ENCODE data around the gene PABPN1. TPM values are rescaled to one million over a fixed set of nuclear protein-coding genes. Genes with fewer than 3 reads are reported as not detected.

Gene PABPN1
- total and polyA plus RNA-seq, 2 experiments from 2014 or later, result 194 to 534 TPM

GRCh38 chr14:23372509-23372908 is 51.3 kb downstream of the PABPN1 start, which contains the start of gene IL25:
TSS of gene IL25 (plus strand) at chr14:23372809.
- H3K27ac ChIP-seq, result no peak within 1 kb of the TSS
- TF ChIP-seq CTCF (IDR thresholded peaks at IDR 0.05; ENCODE audit: low read depth, low read length), result no peak
- H3K9me3 ChIP-seq (ENCODE audit: low read depth), result no peaks in the 10 kb centered on the region
- H3K4me1 ChIP-seq (ENCODE audit: low read depth), result no peaks in the 10 kb centered on the region
- no peak within 1 kb of the TSS for H3K4me3 ChIP-seq
- H3K27me3 ChIP-seq, result no peaks in the 10 kb centered on the region
- DNase-seq (ENCODE audit: low read depth in 1 of 2, low spot score in 1 of 2), result no peak
- H3K36me3 ChIP-seq, result no peaks in the 10 kb centered on the region

- Histone ChIP-seq H3K9me3 (ENCODE audit: low read depth) (no peaks in the 10 kb centered on the region), H3K27ac (no peak overlapping the region), H3K4me3 (no peak overlapping the region), H3K36me3 (no peaks in the 10 kb centered on the region), H3K4me1 (ENCODE audit: low read depth) (no peaks in the 10 kb centered on the region), H3K27me3 (no peaks in the 10 kb centered on the region)
- no peak for DNase-seq (ENCODE audit: low read depth in 1 of 2, low spot score in 1 of 2)
- TF ChIP-seq CTCF (IDR thresholded peaks at IDR 0.05; ENCODE audit: low read depth, low read length), result no peak
Measured at GRCh38 chr14:23373041-23373440, 51.8 kb downstream of the PABPN1 start.

Other genes with a start within 250 kb of the PABPN1 start
- 95.1 and 151 TPM in 2 replicates for gene ACIN1, start 226.3 kb upstream of the PABPN1 start, total RNA-seq
- 41.0 and 45.5 TPM in 2 replicates for gene ACIN1, start 226.3 kb upstream of the PABPN1 start, polyA plus RNA-seq
- 22.2 and 57.0 TPM in 2 replicates for gene C14orf119, start 226.0 kb upstream of the PABPN1 start, total RNA-seq
- 105 and 120 TPM in 2 replicates for gene C14orf119, start 226.0 kb upstream of the PABPN1 start, polyA plus RNA-seq
- 0.15 TPM in 1 of 2 replicates, not detected in the other for gene CIROP, start 216.5 kb upstream of the PABPN1 start, total RNA-seq
- gene CIROP, start 216.5 kb upstream of the PABPN1 start, polyA plus RNA-seq, result not detected in 2 replicates
- not detected in 2 replicates for gene CEBPE, start 202.2 kb upstream of the PABPN1 start, total RNA-seq
- not detected in 2 replicates for gene CEBPE, start 202.2 kb upstream of the PABPN1 start, polyA plus RNA-seq
- 9.2 and 14.1 TPM in 2 replicates for gene SLC7A8, start 137.8 kb upstream of the PABPN1 start, total RNA-seq
- gene SLC7A8, start 137.8 kb upstream of the PABPN1 start, polyA plus RNA-seq, result 12.6 and 14.0 TPM in 2 replicates
- not detected in 2 replicates for gene RNF212B, start 83.5 kb upstream of the PABPN1 start, total RNA-seq
- 0.72 TPM in 1 of 2 replicates, not detected in the other for gene RNF212B, start 83.5 kb upstream of the PABPN1 start, polyA plus RNA-seq
- 12.3 and 13.6 TPM in 2 replicates for gene HOMEZ, start 35.3 kb upstream of the PABPN1 start, total RNA-seq
- 20.8 and 26.5 TPM in 2 replicates for gene HOMEZ, start 35.3 kb upstream of the PABPN1 start, polyA plus RNA-seq
- 15.5 and 16.9 TPM in 2 replicates for gene PPP1R3E, start 18.6 kb upstream of the PABPN1 start, total RNA-seq
- 14.2 and 17.9 TPM in 2 replicates for gene PPP1R3E, start 18.6 kb upstream of the PABPN1 start, polyA plus RNA-seq
- 28.6 and 40.7 TPM in 2 replicates for gene BCL2L2, start 14.6 kb upstream of the PABPN1 start, total RNA-seq
- 5.8 and 7.4 TPM in 2 replicates for gene BCL2L2, start 14.6 kb upstream of the PABPN1 start, polyA plus RNA-seq
- gene SLC22A17, start 31.4 kb downstream of the PABPN1 start, total RNA-seq, result 66.6 and 74.0 TPM in 2 replicates
- gene SLC22A17, start 31.4 kb downstream of the PABPN1 start, polyA plus RNA-seq, result 43.8 and 55.1 TPM in 2 replicates
- gene EFS, start 43.7 kb downstream of the PABPN1 start, total RNA-seq, result 20.5 and 36.6 TPM in 2 replicates
- gene EFS, start 43.7 kb downstream of the PABPN1 start, polyA plus RNA-seq, result 16.7 and 22.2 TPM in 2 replicates
- not detected in 2 replicates for gene IL25, start 51.4 kb downstream of the PABPN1 start, total RNA-seq
- 3.2 and 7.9 TPM in 2 replicates for gene IL25, start 51.4 kb downstream of the PABPN1 start, polyA plus RNA-seq
- 0.21 and 0.49 TPM in 2 replicates for gene CMTM5, start 55.6 kb downstream of the PABPN1 start, total RNA-seq
- gene CMTM5, start 55.6 kb downstream of the PABPN1 start, polyA plus RNA-seq, result 25.2 and 31.4 TPM in 2 replicates
- 4,520 and 8,484 TPM in 2 replicates for gene MYH6, start 86.8 kb downstream of the PABPN1 start, total RNA-seq
- gene MYH6, start 86.8 kb downstream of the PABPN1 start, polyA plus RNA-seq, result 2,795 and 4,145 TPM in 2 replicates
- 82.8 and 134 TPM in 2 replicates for gene MYH7, start 114.2 kb downstream of the PABPN1 start, total RNA-seq
- gene MYH7, start 114.2 kb downstream of the PABPN1 start, polyA plus RNA-seq, result 66.2 and 117 TPM in 2 replicates
- gene NGDN, start 148.2 kb downstream of the PABPN1 start, total RNA-seq, result 35.6 and 43.3 TPM in 2 replicates
- gene NGDN, start 148.2 kb downstream of the PABPN1 start, polyA plus RNA-seq, result 66.9 and 80.3 TPM in 2 replicates
- 3.9 and 4.2 TPM in 2 replicates for gene ZFHX2, start 230.3 kb downstream of the PABPN1 start, total RNA-seq
- gene ZFHX2, start 230.3 kb downstream of the PABPN1 start, polyA plus RNA-seq, result 5.6 TPM in 2 replicates
- 47.6 and 58.6 TPM in 2 replicates for gene THTPA, start 234.8 kb downstream of the PABPN1 start, total RNA-seq
- gene THTPA, start 234.8 kb downstream of the PABPN1 start, polyA plus RNA-seq, result 31.3 and 45.2 TPM in 2 replicates
- 61.2 and 123 TPM in 2 replicates for gene AP1G2, start 246.3 kb downstream of the PABPN1 start, total RNA-seq
- gene AP1G2, start 246.3 kb downstream of the PABPN1 start, polyA plus RNA-seq, result 141 and 168 TPM in 2 replicates